Central memory CD8-positive, alpha-beta T cell (primary cell): Measurements from ENCODE around the gene RTEL1.

Experiments used
- ATAC-seq: fragments of 150-1000 bp; cut with Tn5 transposase; replicated peaks from 2 replicates; pipeline ENCODE4 v1.10.0; 2022; ENCODE audit warnings: mild to moderate bottlenecking, moderate FRiP score, moderate number of reproducible peaks; ENCODE audit not compliant: poor library complexity, severe bottlenecking; ENCODE audit errors: extremely low read depth
- DNase-seq, 2 donors: peaks; one replicate each; pipeline ENCODE4 v3.0.0; 2021; ENCODE audit warnings: low spot score in 2 of 2
- H3K27ac Mint-ChIP-seq: one replicate; pipeline ENCODE4 v1.8.0; 2022; ENCODE audit warnings: low read depth, mild to moderate bottlenecking, moderate library complexity, mixed read lengths
- H3K27me3 Mint-ChIP-seq: one replicate; pipeline ENCODE4 v1.8.0; 2022; ENCODE audit warnings: mixed read lengths
- H3K36me3 Mint-ChIP-seq: one replicate; pipeline ENCODE4 v1.8.0; 2022; ENCODE audit warnings: mild to moderate bottlenecking, moderate library complexity, mixed read lengths; ENCODE audit not compliant: insufficient read depth
- H3K4me1 Mint-ChIP-seq: one replicate; pipeline ENCODE4 v1.8.0; 2022; ENCODE audit warnings: mixed read lengths
- H3K4me3 Mint-ChIP-seq: one replicate; pipeline ENCODE4 v1.8.0; 2022; ENCODE audit warnings: mild to moderate bottlenecking, moderate library complexity, mixed read lengths
- H3K9me3 Mint-ChIP-seq: one replicate; pipeline ENCODE4 v1.8.0; 2022; ENCODE audit warnings: mixed read lengths

RTEL1 gene

DNA sequence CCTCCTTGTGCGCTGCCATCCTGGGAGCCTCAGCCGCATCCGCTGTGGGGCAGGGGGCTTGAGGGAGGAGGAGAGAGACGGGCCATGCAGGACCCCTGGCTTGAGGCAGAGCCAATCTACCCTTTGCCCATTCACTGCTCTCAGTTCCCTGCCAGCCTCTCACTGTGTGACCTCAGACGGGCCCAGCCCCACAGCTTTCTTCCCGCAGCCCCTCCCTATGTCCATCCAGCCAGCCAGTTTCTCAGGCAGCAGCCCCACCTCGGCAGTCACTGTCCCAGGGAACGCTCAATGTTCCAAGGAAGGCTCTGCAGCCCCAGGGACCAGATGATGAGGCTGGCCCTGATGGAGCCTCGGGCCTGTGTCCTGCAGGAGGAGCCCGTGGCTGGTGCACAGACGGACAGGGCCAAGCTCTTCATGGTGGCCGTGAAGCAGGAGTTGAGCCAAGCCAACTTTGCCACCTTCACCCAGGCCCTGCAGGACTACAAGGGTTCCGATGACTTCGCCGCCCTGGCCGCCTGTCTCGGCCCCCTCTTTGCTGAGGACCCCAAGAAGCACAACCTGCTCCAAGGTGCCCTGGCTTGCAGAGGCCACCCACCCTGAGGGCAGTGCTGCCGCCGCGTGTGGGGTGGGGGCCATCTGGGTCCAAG, 34.4 kb downstream of the RTEL1 start:
- H3K27ac Mint-ChIP-seq: peak overlapping the region; percentile 96

GRCh38 chr20:63693083-63693732, 35.1 kb downstream of the RTEL1 start:
- Mint-ChIP-seq H3K4me1 (peaks cover 14% of the 10 kb centered on the region), H3K27ac (peak overlapping the region; percentile 96), H3K9me3 (no peaks in the 10 kb centered on the region), H3K36me3 (peaks cover 35% of the 10 kb centered on the region), H3K27me3 (no peaks in the 10 kb centered on the region), H3K4me3 (peak overlapping the region; percentile 68)
- no peak for ATAC-seq
- no peak for DNase-seq

More for the DNA sequence above, 34.4 kb downstream of the RTEL1 start:
- H3K4me1 Mint-ChIP-seq: peaks cover 14% of the 10 kb centered on the region
- peaks cover 32% of the 10 kb centered on the region for H3K36me3 Mint-ChIP-seq
- no peaks in the 10 kb centered on the region for H3K9me3 Mint-ChIP-seq
- H3K27me3 Mint-ChIP-seq: no peaks in the 10 kb centered on the region
- ATAC-seq: no peak
- H3K4me3 Mint-ChIP-seq: peak overlapping the region; percentile 25
- DNase-seq: no peak

GRCh38 chr20:63693733-63694583, 35.8 kb downstream of the RTEL1 start:
- Mint-ChIP-seq H3K4me3 (peak overlapping the region; percentile 68), H3K9me3 (no peaks in the 10 kb centered on the region), H3K27ac (peak overlapping the region; percentile 96), H3K27me3 (no peaks in the 10 kb centered on the region), H3K36me3 (peaks cover 35% of the 10 kb centered on the region), H3K4me1 (peaks cover 14% of the 10 kb centered on the region)
- no peak for DNase-seq
- no peak for ATAC-seq

- Mint-ChIP-seq H3K4me1 (peaks cover 19% of the 10 kb centered on the region), H3K36me3 (peaks cover 39% of the 10 kb centered on the region), H3K9me3 (no peaks in the 10 kb centered on the region), H3K4me3 (peak overlapping the region; percentile 68), H3K27me3 (no peaks in the 10 kb centered on the region), H3K27ac (peak overlapping the region; percentile 96)
- no peak for DNase-seq
- ATAC-seq: no peak
Measured at GRCh38 chr20:63694584-63695423, 36.7 kb downstream of the RTEL1 start.

DNA sequence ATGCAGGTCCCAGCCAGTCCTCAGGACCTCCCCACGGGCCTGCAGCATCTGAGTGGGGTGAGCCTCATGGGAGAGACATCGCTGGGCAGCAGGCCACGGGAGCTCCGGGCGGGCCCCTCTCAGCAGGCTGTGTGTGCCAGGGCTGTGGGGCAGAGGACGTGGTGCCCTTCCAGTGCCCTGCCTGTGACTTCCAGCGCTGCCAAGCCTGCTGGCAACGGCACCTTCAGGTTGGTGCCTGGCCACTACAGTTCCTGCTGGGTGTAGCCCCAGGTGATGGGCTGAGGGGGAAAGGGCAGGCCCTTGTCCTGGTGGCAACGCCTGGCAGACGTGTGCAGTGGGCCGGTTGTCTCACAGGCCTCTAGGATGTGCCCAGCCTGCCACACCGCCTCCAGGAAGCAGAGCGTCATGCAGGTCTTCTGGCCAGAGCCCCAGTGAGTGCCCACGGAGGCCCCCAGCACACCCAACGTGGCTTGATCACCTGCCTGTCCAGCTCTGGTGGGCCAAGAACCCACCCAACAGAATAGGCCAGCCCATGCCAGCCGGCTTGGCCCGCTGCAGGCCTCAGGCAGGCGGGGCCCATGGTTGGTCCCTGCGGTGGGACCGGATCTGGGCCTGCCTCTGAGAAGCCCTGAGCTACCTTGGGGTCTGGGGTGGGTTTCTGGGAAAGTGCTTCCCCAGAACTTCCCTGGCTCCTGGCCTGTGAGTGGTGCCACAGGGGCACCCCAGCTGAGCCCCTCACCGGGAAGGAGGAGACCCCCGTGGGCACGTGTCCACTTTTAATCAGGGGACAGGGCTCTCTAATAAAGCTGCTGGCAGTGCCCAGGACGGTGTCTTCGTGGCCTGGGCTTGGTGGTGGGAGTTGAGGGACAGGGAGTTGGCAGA, 37.6 kb downstream of the RTEL1 start:
- no peak for ATAC-seq
- no peaks in the 10 kb centered on the region for H3K9me3 Mint-ChIP-seq
- H3K4me1 Mint-ChIP-seq: peaks cover 19% of the 10 kb centered on the region
- no peak for DNase-seq
- H3K36me3 Mint-ChIP-seq: peaks cover 39% of the 10 kb centered on the region
- H3K27ac Mint-ChIP-seq: no peak overlapping the region
- H3K4me3 Mint-ChIP-seq: peak overlapping the region; percentile 25
- H3K27me3 Mint-ChIP-seq: no peaks in the 10 kb centered on the region

DNA sequence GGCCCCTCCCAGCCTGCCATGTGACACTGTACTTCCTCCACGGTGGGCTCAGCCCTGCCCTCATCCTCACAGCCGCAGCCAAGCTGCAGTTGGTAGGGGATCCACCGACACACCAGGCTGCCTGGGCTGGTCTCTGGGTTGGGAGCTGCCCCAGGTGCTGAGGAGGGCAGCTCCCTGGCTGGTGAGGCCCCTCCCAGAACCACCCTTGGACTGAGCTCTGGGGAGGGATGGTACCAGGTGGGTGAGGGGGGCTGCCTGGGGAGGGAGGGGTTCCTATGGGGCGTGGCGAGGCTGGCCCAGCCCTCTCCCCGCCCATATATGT, 38.2 kb downstream of the RTEL1 start:
- peaks cover 22% of the 10 kb centered on the region for H3K4me1 Mint-ChIP-seq
- H3K27me3 Mint-ChIP-seq: no peaks in the 10 kb centered on the region
- no peak overlapping the region for H3K27ac Mint-ChIP-seq
- no peaks in the 10 kb centered on the region for H3K9me3 Mint-ChIP-seq
- peak; percentile 75 for ATAC-seq
- H3K36me3 Mint-ChIP-seq: peaks cover 36% of the 10 kb centered on the region
- peak overlapping the region; percentile 25 for H3K4me3 Mint-ChIP-seq
- DNase-seq: no peak

DNA sequence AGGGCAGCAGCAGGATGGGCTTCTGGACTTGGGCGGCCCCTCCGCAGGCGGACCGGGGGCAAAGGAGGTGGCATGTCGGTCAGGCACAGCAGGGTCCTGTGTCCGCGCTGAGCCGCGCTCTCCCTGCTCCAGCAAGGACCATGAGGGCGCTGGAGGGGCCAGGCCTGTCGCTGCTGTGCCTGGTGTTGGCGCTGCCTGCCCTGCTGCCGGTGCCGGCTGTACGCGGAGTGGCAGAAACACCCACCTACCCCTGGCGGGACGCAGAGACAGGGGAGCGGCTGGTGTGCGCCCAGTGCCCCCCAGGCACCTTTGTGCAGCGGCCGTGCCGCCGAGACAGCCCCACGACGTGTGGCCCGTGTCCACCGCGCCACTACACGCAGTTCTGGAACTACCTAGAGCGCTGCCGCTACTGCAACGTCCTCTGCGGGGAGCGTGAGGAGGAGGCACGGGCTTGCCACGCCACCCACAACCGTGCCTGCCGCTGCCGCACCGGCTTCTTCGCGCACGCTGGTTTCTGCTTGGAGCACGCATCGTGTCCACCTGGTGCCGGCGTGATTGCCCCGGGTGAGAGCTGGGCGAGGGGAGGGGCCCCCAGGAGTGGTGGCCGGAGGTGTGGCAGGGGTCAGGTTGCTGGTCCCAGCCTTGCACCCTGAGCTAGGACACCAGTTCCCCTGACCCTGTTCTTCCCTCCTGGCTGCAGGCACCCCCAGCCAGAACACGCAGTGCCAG, 38.7 kb downstream of the RTEL1 start, which contains the start of gene TNFRSF6B:
Gene TNFRSF6B (plus strand): TSS at position 25 of the 729 bp plus-strand sequence. CDS start 116 bp downstream, at position 141.
- Mint-ChIP-seq H3K4me3 (peak within 1 kb of the TSS; percentile 58), H3K4me1 (peaks cover 23% of the 10 kb centered on the region), H3K27ac (peak within 1 kb of the TSS; percentile 51), H3K27me3 (no peaks in the 10 kb centered on the region), H3K36me3 (peaks cover 30% of the 10 kb centered on the region), H3K9me3 (no peaks in the 10 kb centered on the region)
- ATAC-seq: peak; percentile 21
- DNase-seq: no peak

DNA sequence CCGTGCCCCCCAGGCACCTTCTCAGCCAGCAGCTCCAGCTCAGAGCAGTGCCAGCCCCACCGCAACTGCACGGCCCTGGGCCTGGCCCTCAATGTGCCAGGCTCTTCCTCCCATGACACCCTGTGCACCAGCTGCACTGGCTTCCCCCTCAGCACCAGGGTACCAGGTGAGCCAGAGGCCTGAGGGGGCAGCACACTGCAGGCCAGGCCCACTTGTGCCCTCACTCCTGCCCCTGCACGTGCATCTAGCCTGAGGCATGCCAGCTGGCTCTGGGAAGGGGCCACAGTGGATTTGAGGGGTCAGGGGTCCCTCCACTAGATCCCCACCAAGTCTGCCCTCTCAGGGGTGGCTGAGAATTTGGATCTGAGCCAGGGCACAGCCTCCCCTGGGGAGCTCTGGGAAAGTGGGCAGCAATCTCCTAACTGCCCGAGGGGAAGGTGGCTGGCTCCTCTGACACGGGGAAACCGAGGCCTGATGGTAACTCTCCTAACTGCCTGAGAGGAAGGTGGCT, 39.3 kb downstream of the RTEL1 start:
- Mint-ChIP-seq H3K27me3 (no peaks in the 10 kb centered on the region), H3K27ac (peak overlapping the region; percentile 51), H3K9me3 (no peaks in the 10 kb centered on the region), H3K36me3 (peaks cover 31% of the 10 kb centered on the region), H3K4me3 (peak overlapping the region; percentile 58), H3K4me1 (peaks cover 30% of the 10 kb centered on the region)
- ATAC-seq: no peak
- DNase-seq: no peak

GRCh38 chr20:63697868-63698545, 39.9 kb downstream of the RTEL1 start:
- Mint-ChIP-seq H3K27me3 (no peaks in the 10 kb centered on the region), H3K4me3 (peak overlapping the region; percentile 43), H3K9me3 (no peaks in the 10 kb centered on the region), H3K4me1 (peaks cover 30% of the 10 kb centered on the region), H3K27ac (no peak overlapping the region), H3K36me3 (peaks cover 25% of the 10 kb centered on the region)
- DNase-seq (no peak), ATAC-seq (no peak)

DNA sequence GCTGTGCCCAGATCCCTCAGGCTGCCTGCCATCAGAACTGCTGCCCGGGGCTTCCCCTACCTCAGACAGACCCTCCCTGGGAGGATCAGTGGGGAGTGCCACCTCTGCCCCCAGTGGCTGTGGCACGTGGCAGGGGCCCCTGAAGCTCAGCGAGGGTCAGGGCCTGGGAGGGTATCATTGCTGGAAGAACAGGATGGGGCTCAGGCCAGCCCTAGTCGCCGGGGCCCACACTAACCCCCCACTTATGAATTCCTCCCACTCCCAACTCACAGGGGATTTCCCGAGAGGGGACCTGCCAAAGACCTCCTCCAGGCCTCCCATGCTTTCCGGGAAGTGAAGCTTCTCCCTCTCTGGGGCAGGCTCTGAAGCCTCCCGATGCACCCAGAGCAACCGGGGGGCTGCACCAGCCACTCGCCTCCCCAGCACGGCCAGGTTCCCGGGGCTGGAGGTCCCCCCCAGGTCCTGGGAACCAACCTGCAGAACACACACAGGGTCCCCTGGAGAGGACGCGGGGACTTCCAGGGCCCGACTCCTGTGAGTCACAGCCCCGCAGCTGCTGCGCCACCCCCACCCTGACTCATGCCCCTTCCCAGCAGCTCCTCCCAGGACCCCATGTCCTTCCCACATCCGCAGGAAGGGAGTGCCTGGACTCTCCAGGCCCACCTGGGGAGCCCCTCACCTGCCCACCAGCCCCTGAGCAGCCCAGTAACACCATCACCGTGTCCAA, 40.8 kb downstream of the RTEL1 start:
- H3K9me3 Mint-ChIP-seq: no peaks in the 10 kb centered on the region
- no peak for DNase-seq
- no peak overlapping the region for H3K27ac Mint-ChIP-seq
- H3K4me1 Mint-ChIP-seq: peaks cover 26% of the 10 kb centered on the region
- ATAC-seq: no peak
- no peaks in the 10 kb centered on the region for H3K27me3 Mint-ChIP-seq
- H3K36me3 Mint-ChIP-seq: peaks cover 19% of the 10 kb centered on the region
- peak overlapping the region; percentile 13 for H3K4me3 Mint-ChIP-seq
